Adipocyte (in vitro differentiated cells): ENCODE measurements around the gene MAGI1.

Experiments
- DNase-seq: peaks from one replicate; pipeline ENCODE4 v3.0.0-alpha.2; 2015; ENCODE audit warnings: low read depth
- H3K27me3 ChIP-seq: replicated peaks from 2 replicates; pipeline ENCODE4 v1.7.0; 2013; ENCODE audit warnings: mild to moderate bottlenecking, low read length, moderate library complexity; ENCODE audit not compliant: control insufficient read depth, insufficient read depth
- H3K36me3 ChIP-seq: 2 replicates; pipeline ENCODE4 v1.7.0; 2013; ENCODE audit warnings: low read length, mild to moderate bottlenecking, moderate library complexity; ENCODE audit not compliant: control insufficient read depth, insufficient read depth, severe bottlenecking
- H3K4me1 ChIP-seq: 2 replicates; pipeline ENCODE4 v1.7.0; 2013; ENCODE audit warnings: mild to moderate bottlenecking, low read length, moderate library complexity; ENCODE audit not compliant: control insufficient read depth, insufficient read depth
- H3K4me3 ChIP-seq: 2 replicates; pipeline ENCODE4 v1.7.0; 2013; ENCODE audit warnings: mild to moderate bottlenecking, low read length, moderate library complexity
- H3K9ac ChIP-seq: 2 replicates; pipeline ENCODE4 v1.7.0; 2013; ENCODE audit warnings: mild to moderate bottlenecking, low read length, moderate library complexity
- H3K9me3 ChIP-seq: 2 replicates; pipeline ENCODE4 v1.7.0; 2013; ENCODE audit warnings: mild to moderate bottlenecking, low read length, moderate library complexity; ENCODE audit not compliant: control insufficient read depth

The MAGI1 gene

GRCh38 chr3:65888196-65888595 lies 150.5 kb downstream of the MAGI1 start:
- no peaks in the 10 kb centered on the region for H3K9me3 ChIP-seq
- no peaks in the 10 kb centered on the region for H3K27me3 ChIP-seq
- no peak overlapping the region for H3K4me3 ChIP-seq
- peaks cover 27% of the 10 kb centered on the region for H3K4me1 ChIP-seq
- no peak overlapping the region for H3K9ac ChIP-seq
- DNase-seq: no peak
- no peaks in the 10 kb centered on the region for H3K36me3 ChIP-seq

- no peaks in the 10 kb centered on the region for H3K36me3 ChIP-seq
- no peak for DNase-seq
- H3K4me1 ChIP-seq: peaks cover 27% of the 10 kb centered on the region
- no peaks in the 10 kb centered on the region for H3K9me3 ChIP-seq
- no peak overlapping the region for H3K9ac ChIP-seq
- H3K4me3 ChIP-seq: no peak overlapping the region
- H3K27me3 ChIP-seq: no peaks in the 10 kb centered on the region
These were observed 152.3 kb downstream of the MAGI1 start for GRCh38 chr3:65886391-65886790.

- Histone ChIP-seq H3K4me3 (no peak overlapping the region), H3K9me3 (no peaks in the 10 kb centered on the region), H3K27me3 (no peaks in the 10 kb centered on the region), H3K36me3 (no peaks in the 10 kb centered on the region), H3K4me1 (peaks cover 19% of the 10 kb centered on the region), H3K9ac (no peak overlapping the region)
- DNase-seq: no peak
These were observed 154.6 kb downstream of the MAGI1 start for GRCh38 chr3:65884071-65884470.

- Histone ChIP-seq H3K9ac (no peak overlapping the region), H3K4me3 (no peak overlapping the region), H3K9me3 (no peaks in the 10 kb centered on the region), H3K36me3 (no peaks in the 10 kb centered on the region), H3K27me3 (no peaks in the 10 kb centered on the region), H3K4me1 (peaks cover 15% of the 10 kb centered on the region)
- peak; percentile 45 for DNase-seq
These were observed 155.1 kb downstream of the MAGI1 start for GRCh38 chr3:65883613-65884012.

- Histone ChIP-seq H3K36me3 (no peaks in the 10 kb centered on the region), H3K4me1 (peaks cover 3% of the 10 kb centered on the region), H3K9ac (no peak overlapping the region), H3K9me3 (no peaks in the 10 kb centered on the region), H3K4me3 (no peak overlapping the region), H3K27me3 (no peaks in the 10 kb centered on the region)
- DNase-seq: no peak
These were observed 158.4 kb downstream of the MAGI1 start for GRCh38 chr3:65880350-65880749.

GRCh38 chr3:65879372-65879771 lies 159.3 kb downstream of the MAGI1 start:
- Histone ChIP-seq H3K9ac (no peak overlapping the region), H3K4me3 (no peak overlapping the region), H3K36me3 (no peaks in the 10 kb centered on the region), H3K27me3 (no peaks in the 10 kb centered on the region), H3K4me1 (peaks cover 3% of the 10 kb centered on the region), H3K9me3 (no peaks in the 10 kb centered on the region)
- DNase-seq: no peak

- Histone ChIP-seq H3K36me3 (no peaks in the 10 kb centered on the region), H3K27me3 (no peaks in the 10 kb centered on the region), H3K4me3 (no peak overlapping the region), H3K9me3 (no peaks in the 10 kb centered on the region), H3K4me1 (peaks cover 3% of the 10 kb centered on the region), H3K9ac (no peak overlapping the region)
- no peak for DNase-seq
These were observed 159.9 kb downstream of the MAGI1 start for GRCh38 chr3:65878831-65879230.

GRCh38 chr3:65877160-65877559 lies 161.6 kb downstream of the MAGI1 start:
- H3K27me3 ChIP-seq: no peaks in the 10 kb centered on the region
- H3K9me3 ChIP-seq: no peaks in the 10 kb centered on the region
- no peak overlapping the region for H3K4me3 ChIP-seq
- H3K9ac ChIP-seq: no peak overlapping the region
- no peaks in the 10 kb centered on the region for H3K36me3 ChIP-seq
- DNase-seq: no peak
- H3K4me1 ChIP-seq: peaks cover 2% of the 10 kb centered on the region

- DNase-seq: no peak
- H3K9ac ChIP-seq: no peak overlapping the region
- H3K9me3 ChIP-seq: no peaks in the 10 kb centered on the region
- no peak overlapping the region for H3K4me3 ChIP-seq
- H3K27me3 ChIP-seq: no peaks in the 10 kb centered on the region
- peaks cover 2% of the 10 kb centered on the region for H3K4me1 ChIP-seq
- no peaks in the 10 kb centered on the region for H3K36me3 ChIP-seq
These were observed 162.7 kb downstream of the MAGI1 start for GRCh38 chr3:65876028-65876420.

- no peak for DNase-seq
- no peak overlapping the region for H3K9ac ChIP-seq
- no peaks in the 10 kb centered on the region for H3K9me3 ChIP-seq
- H3K4me3 ChIP-seq: no peak overlapping the region
- peaks cover 2% of the 10 kb centered on the region for H3K4me1 ChIP-seq
- H3K36me3 ChIP-seq: no peaks in the 10 kb centered on the region
- no peaks in the 10 kb centered on the region for H3K27me3 ChIP-seq
These were observed 163.2 kb downstream of the MAGI1 start for GRCh38 chr3:65875393-65876027.

GRCh38 chr3:65873869-65874268 lies 164.8 kb downstream of the MAGI1 start:
- Histone ChIP-seq H3K9me3 (no peaks in the 10 kb centered on the region), H3K36me3 (no peaks in the 10 kb centered on the region), H3K9ac (no peak overlapping the region), H3K4me1 (peaks cover 2% of the 10 kb centered on the region), H3K27me3 (no peaks in the 10 kb centered on the region), H3K4me3 (no peak overlapping the region)
- DNase-seq: no peak

- no peaks in the 10 kb centered on the region for H3K27me3 ChIP-seq
- no peaks in the 10 kb centered on the region for H3K36me3 ChIP-seq
- H3K9me3 ChIP-seq: no peaks in the 10 kb centered on the region
- H3K4me1 ChIP-seq: peaks cover 2% of the 10 kb centered on the region
- no peak overlapping the region for H3K9ac ChIP-seq
- DNase-seq: no peak
- no peak overlapping the region for H3K4me3 ChIP-seq
These were observed 165.7 kb downstream of the MAGI1 start for GRCh38 chr3:65873028-65873427.
